ENCODE data around the gene USP49. TPM values are rescaled to one million over a fixed set of nuclear protein-coding genes. Genes with fewer than 3 reads are reported as not detected.

Gene USP49
- total and polyA plus RNA-seq, 2 of the 13 experiments (the other 11 are each of a cell fraction or from before 2014, with no cell fraction given), result 2.9 to 4.3 TPM

GRCh38 chr6:41747256-41748101, 147.7 kb downstream of the USP49 start, which contains the start of gene PGC (continued):
- TF ChIP-seq SNAPC4 (CRISPR knock-in tag; IDR thresholded peaks at IDR 0.05) (peak; percentile 54; the same call in 1 of the 2 replicates), PTBP1 (IDR thresholded peaks at IDR 0.05; ENCODE audit: low read depth, low read length, poor library complexity, severe bottlenecking) (no peak), RFXAP (CRISPR knock-in tag; IDR thresholded peaks at IDR 0.05; ENCODE audit: borderline replicate concordance) (peak; percentile 90; the same call in 1 of the 2 replicates), ZNF839 (CRISPR knock-in tag; IDR thresholded peaks at IDR 0.05; ENCODE audit: borderline replicate concordance) (no peak), ZSCAN31 (CRISPR knock-in tag; IDR thresholded peaks at IDR 0.05; ENCODE audit: low read depth) (peak; percentile 82; the same call in 1 of the 2 replicates), ZNF101 (CRISPR knock-in tag; IDR thresholded peaks at IDR 0.05; ENCODE audit: borderline replicate concordance, low read depth) (no peak), ZSCAN9 (CRISPR knock-in tag; IDR thresholded peaks at IDR 0.05; ENCODE audit: borderline replicate concordance) (peak; percentile 57), FOXM1 (CRISPR knock-in tag; IDR thresholded peaks at IDR 0.05) (no peak), ZNF567 (CRISPR knock-in tag; IDR thresholded peaks at IDR 0.05; ENCODE audit: borderline replicate concordance) (0 out of 2 replicates have a peak, but pooled peaks have one; percentile 58), HDAC1 (CRISPR knock-in tag; IDR thresholded peaks at IDR 0.05) (peak; percentile 96), HNF1A (IDR thresholded peaks at IDR 0.05; ENCODE audit: low read depth) (peak; percentile 74), HNF1A (CRISPR knock-in tag; IDR thresholded peaks at IDR 0.05; ENCODE audit: borderline replicate concordance) (peak; percentile 92; the same call in 1 of the 2 replicates), GATAD1 (CRISPR knock-in tag; IDR thresholded peaks at IDR 0.05) (no peak), MEF2D (CRISPR knock-in tag; IDR thresholded peaks at IDR 0.05) (no peak), ZNF292 (CRISPR knock-in tag; IDR thresholded peaks at IDR 0.05; ENCODE audit: borderline replicate concordance, low read depth) (peak; percentile 51; the same call in 1 of the 2 replicates), GLI4 (CRISPR knock-in tag; IDR thresholded peaks at IDR 0.05; ENCODE audit: borderline replicate concordance) (no peak; the same call in 1 of the 2 replicates), ZNF792 (CRISPR knock-in tag; IDR thresholded peaks at IDR 0.05) (peak; percentile 57; the same call in 1 of the 2 replicates), ZBTB21 (CRISPR knock-in tag; IDR thresholded peaks at IDR 0.05) (no peak), ZNF414 (CRISPR knock-in tag; IDR thresholded peaks at IDR 0.05) (no peak)
